HEK293T (cell line): ENCODE measurements around the gene RIT2.

ENCODE experiments used
- ARNT ChIP-seq: fragments of 450-650 bp; IDR thresholded peaks from 2 replicates; pipeline ENCODE4 v1.6.1; 2017; ENCODE audit warnings: mild to moderate bottlenecking
- BHLHE40 ChIP-seq: fragments of 450-650 bp; IDR thresholded peaks from 2 replicates; pipeline ENCODE4 v1.6.1; 2016; ENCODE audit warnings: mild to moderate bottlenecking, moderate library complexity, borderline replicate concordance
- ELF4 ChIP-seq: fragments of 450-650 bp; IDR thresholded peaks from 2 replicates; pipeline ENCODE4 v1.6.1; 2017; ENCODE audit warnings: antibody characterized with exemption
- FOXA1 ChIP-seq: fragments of 450-650 bp; IDR thresholded peaks from 2 replicates; pipeline ENCODE4 v1.6.1; 2016; ENCODE audit warnings: mild to moderate bottlenecking
- FOXK2 ChIP-seq: fragments of 450-650 bp; IDR thresholded peaks from 2 replicates; pipeline ENCODE4 v1.6.1; 2016; ENCODE audit warnings: mild to moderate bottlenecking
- FOXM1 ChIP-seq: fragments of 450-650 bp; IDR thresholded peaks from 2 replicates; pipeline ENCODE4 v1.6.1; 2017; ENCODE audit warnings: mild to moderate bottlenecking, borderline replicate concordance
- LEF1 ChIP-seq: fragments of 450-650 bp; IDR thresholded peaks from 2 replicates; pipeline ENCODE4 v1.6.1; 2017; ENCODE audit warnings: mild to moderate bottlenecking, borderline replicate concordance
- NFRKB ChIP-seq: fragments of 450-650 bp; IDR thresholded peaks from 2 replicates; pipeline ENCODE4 v1.6.1; 2016; ENCODE audit warnings: mild to moderate bottlenecking, moderate library complexity
- SP1 ChIP-seq: fragments of 450-650 bp; IDR thresholded peaks from 2 replicates; pipeline ENCODE4 v1.6.1; 2017
- SUZ12 ChIP-seq: fragments of 450-650 bp; IDR thresholded peaks from 2 replicates; pipeline ENCODE4 v1.6.1; 2016; ENCODE audit warnings: mild to moderate bottlenecking
- TARDBP ChIP-seq: fragments of 450-650 bp; IDR thresholded peaks from 2 replicates; pipeline ENCODE4 v1.6.1; 2016
- ZNF384 ChIP-seq: fragments of 450-650 bp; IDR thresholded peaks from 2 replicates; pipeline ENCODE4 v1.6.1; 2016

- TF ChIP-seq ZNF384 (no peak), TARDBP (no peak), FOXA1 (no peak), SP1 (no peak), ARNT (no peak), LEF1 (no peak), FOXK2 (no peak), ELF4 (no peak), BHLHE40 (no peak), FOXM1 (no peak), SUZ12 (no peak), NFRKB (no peak)
Measured at GRCh38 chr18:42821492-42821891, 294.0 kb downstream of the RIT2 start.
